Caco-2 (cell line): ENCODE data around the gene TRDMT1. TPM values are rescaled to one million over a fixed set of nuclear protein-coding genes. Genes with fewer than 3 reads are reported as not detected.

ENCODE experiments used
- BruUV-seq: library from RNA; stranded (reverse); fragments of 400-500 nt; replicated peaks from 2 replicates; lab custom pipeline; 2021; lab: Mats Ljungman, UMichigan
- CTCF ChIA-PET: fragments of 300-600 bp; sonication (Branson Sonifier 250); formaldehyde crosslinking; loops from one replicate; lab custom pipeline; 2022; ENCODE audit warnings: antibody characterized with exemption; lab: Charles Lee
- POLR2A ChIA-PET: fragments of 300-600 bp; sonication (Branson Sonifier 250); formaldehyde crosslinking; loops from one replicate; lab custom pipeline; 2022; ENCODE audit warnings: antibody characterized with exemption; lab: Charles Lee
- DNase-seq, 2 experiments: peaks; one replicate each; pipeline versions ENCODE4 v3.0.0 to v3.0.0-alpha.2; 2020 to 2022
- H3K27me3 ChIP-seq: replicated peaks from 2 replicates; pipeline ENCODE4 v1.6.0; 2011; ENCODE audit warnings: low read length; ENCODE audit not compliant: control insufficient read depth, insufficient read depth
- H3K36me3 ChIP-seq: 2 replicates; pipeline ENCODE4 v1.5.1; 2011; ENCODE audit warnings: low read length; ENCODE audit not compliant: control insufficient read depth, insufficient read depth
- H3K4me1 ChIP-seq: fragments of 250-450 bp; sonication (Bioruptor Pico); 2 replicates; pipeline ENCODE4 v1.5.1; 2020; ENCODE audit warnings: mild to moderate bottlenecking
- H3K4me3 ChIP-seq: 2 replicates; pipeline ENCODE4 v1.5.1; 2011; ENCODE audit warnings: low read depth, mild to moderate bottlenecking, control low read depth, low read length
- H3K9me3 ChIP-seq: fragments of 250-450 bp; sonication (Bioruptor Pico); 2 replicates; pipeline ENCODE4 v1.5.1; 2020; ENCODE audit warnings: mild to moderate bottlenecking, moderate library complexity
- H3K27ac Mint-ChIP-seq: one replicate; pipeline ENCODE4 v1.8.0; 2022; ENCODE audit warnings: mixed read lengths; ENCODE audit not compliant: unreplicated experiment
- H3K27me3 Mint-ChIP-seq: one replicate; pipeline ENCODE4 v1.8.0; 2022; ENCODE audit warnings: mixed read lengths; ENCODE audit not compliant: insufficient read depth, unreplicated experiment
- H3K36me3 Mint-ChIP-seq: one replicate; pipeline ENCODE4 v1.8.0; 2022; ENCODE audit warnings: mild to moderate bottlenecking, mixed read lengths; ENCODE audit not compliant: insufficient read depth, unreplicated experiment
- H3K4me1 Mint-ChIP-seq: one replicate; pipeline ENCODE4 v1.8.0; 2022; ENCODE audit warnings: low read depth, mixed read lengths; ENCODE audit not compliant: unreplicated experiment
- H3K4me3 Mint-ChIP-seq: one replicate; pipeline ENCODE4 v1.8.0; 2022; ENCODE audit warnings: mild to moderate bottlenecking, moderate library complexity, mixed read lengths; ENCODE audit not compliant: unreplicated experiment
- H3K9me3 Mint-ChIP-seq: one replicate; pipeline ENCODE4 v1.8.0; 2022; ENCODE audit warnings: mixed read lengths; ENCODE audit not compliant: unreplicated experiment
- intact Hi-C: fragments of 100-400 bp; cut with micrococcal nuclease; formaldehyde crosslinking; loops from one replicate; pipeline ENCODE4 v1.10.0; 2022; ENCODE audit not compliant: unreplicated experiment
- total RNA-seq: library from RNA; stranded (reverse); gene quantifications from 2 replicates; pipeline ENCODE4 v1.2.3, GENCODE V29; 2022
- TF ChIP-seq, protein P1 (sequence below), 2 experiments: fragments of 200-600 bp in 1 of 2; IDR thresholded peaks; 1 replicate in 1 of 2; 2 replicates in 1 of 2; pipeline versions ENCODE4 v1.5.1 to v1.8.0; 2011 to 2022; ENCODE audit warnings: antibody characterized with exemption in 1 of 2, control low read depth in 1 of 2, inconsistent platforms in 1 of 2, low read depth in 1 of 2, low read length in 1 of 2, mild to moderate bottlenecking in 1 of 2, moderate library complexity in 1 of 2; ENCODE audit not compliant: insufficient read depth in 1 of 2, severe bottlenecking in 1 of 2, unreplicated experiment in 1 of 2

The TRDMT1 gene
- total RNA-seq, 1 experiment from 2014 or later = 8.6 TPM

DNA sequence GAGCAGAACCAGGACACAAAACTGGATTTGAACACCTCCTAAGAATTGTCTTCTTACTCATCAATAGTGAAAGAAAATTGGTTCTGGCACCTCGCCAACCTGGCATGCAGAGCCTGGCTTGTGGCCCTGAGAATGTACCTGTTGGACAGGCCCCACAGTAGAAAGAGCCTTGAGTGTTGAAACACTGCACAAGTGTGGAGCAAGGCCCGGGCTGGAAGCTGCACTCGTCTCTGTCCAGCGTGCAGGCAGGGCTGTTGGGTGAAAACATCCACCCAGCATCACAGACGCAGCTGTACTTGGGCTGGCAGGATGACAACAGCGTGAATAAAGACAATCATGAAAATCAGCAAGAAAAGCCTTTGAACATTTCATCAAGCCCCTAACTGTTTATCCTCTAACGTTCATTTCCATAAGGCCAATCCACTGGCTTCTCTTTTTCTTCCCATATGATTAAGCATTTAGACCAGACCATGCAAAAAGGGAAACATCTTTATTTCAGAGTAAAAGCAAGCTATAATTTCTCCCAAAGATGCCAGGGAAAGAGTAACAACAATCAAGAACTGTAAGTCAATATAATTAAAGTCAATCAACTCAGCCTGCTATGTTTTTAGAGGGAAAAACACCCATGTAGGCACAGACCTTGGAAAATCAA lies 87.5 kb downstream of the TRDMT1 start:
- no TSS peak for BruUV-seq
- peak overlapping the region; percentile 48 for H3K27ac Mint-ChIP-seq
- intact Hi-C loops = loop anchor here (2.0 kb wide), 2 partner anchors 15 to 275 kb away; partner anchors contain the start of gene CUBN

DNA sequence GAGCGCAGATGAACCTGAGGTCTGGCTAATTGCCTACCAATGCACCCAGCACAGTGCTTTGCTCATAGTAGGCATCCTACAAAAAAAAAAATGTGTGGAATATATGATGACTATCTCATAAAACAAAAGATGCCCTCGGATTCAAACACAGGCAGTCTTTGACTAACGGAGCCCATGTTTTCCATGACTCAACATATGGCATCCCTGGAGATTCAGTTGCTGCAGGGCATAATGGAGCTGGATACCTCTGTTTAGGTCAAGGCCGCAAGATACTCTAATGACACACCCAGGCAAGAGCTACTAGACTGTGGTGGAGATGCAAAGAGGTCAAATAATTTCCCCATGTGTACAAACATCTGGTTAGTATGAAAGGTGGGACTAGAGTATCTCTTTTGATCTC lies 88.1 kb downstream of the TRDMT1 start:
- Histone ChIP-seq H3K9me3 (no peaks in the 10 kb centered on the region), H3K4me3 (no peak overlapping the region), H3K36me3 (no peaks in the 10 kb centered on the region), H3K27me3 (no peaks in the 10 kb centered on the region), H3K4me1 (peaks cover 36% of the 10 kb centered on the region)
- no peaks in the 10 kb centered on the region for H3K9me3 Mint-ChIP-seq
- intact Hi-C loops = no loop called here
- ChIA-PET POLR2A (no interaction called here), CTCF (interaction anchor here (0.6 to 0.7 kb wide), 2 partner anchors 15 to 246 kb away, joined by 3 read pairs; no protein-coding TSS in a partner anchor)
- TF ChIP-seq, protein P1, sequence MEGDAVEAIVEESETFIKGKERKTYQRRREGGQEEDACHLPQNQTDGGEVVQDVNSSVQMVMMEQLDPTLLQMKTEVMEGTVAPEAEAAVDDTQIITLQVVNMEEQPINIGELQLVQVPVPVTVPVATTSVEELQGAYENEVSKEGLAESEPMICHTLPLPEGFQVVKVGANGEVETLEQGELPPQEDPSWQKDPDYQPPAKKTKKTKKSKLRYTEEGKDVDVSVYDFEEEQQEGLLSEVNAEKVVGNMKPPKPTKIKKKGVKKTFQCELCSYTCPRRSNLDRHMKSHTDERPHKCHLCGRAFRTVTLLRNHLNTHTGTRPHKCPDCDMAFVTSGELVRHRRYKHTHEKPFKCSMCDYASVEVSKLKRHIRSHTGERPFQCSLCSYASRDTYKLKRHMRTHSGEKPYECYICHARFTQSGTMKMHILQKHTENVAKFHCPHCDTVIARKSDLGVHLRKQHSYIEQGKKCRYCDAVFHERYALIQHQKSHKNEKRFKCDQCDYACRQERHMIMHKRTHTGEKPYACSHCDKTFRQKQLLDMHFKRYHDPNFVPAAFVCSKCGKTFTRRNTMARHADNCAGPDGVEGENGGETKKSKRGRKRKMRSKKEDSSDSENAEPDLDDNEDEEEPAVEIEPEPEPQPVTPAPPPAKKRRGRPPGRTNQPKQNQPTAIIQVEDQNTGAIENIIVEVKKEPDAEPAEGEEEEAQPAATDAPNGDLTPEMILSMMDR (IDR thresholded peaks at IDR 0.05; ENCODE audit: insufficient read depth in 1 of 2, low read depth in 1 of 2, low read length in 1 of 2, severe bottlenecking in 1 of 2, unreplicated experiment in 1 of 2) = no peak
- no peak overlapping the region for H3K4me3 Mint-ChIP-seq
- no TSS peak for BruUV-seq
- H3K27me3 Mint-ChIP-seq = no peaks in the 10 kb centered on the region
- peak overlapping the region; percentile 31 for H3K27ac Mint-ChIP-seq
- no peak for DNase-seq
- H3K4me1 Mint-ChIP-seq = peaks cover 32% of the 10 kb centered on the region
- H3K36me3 Mint-ChIP-seq = peaks cover 15% of the 10 kb centered on the region

More for the DNA sequence above, 87.5 kb downstream of the TRDMT1 start:
- peaks cover 15% of the 10 kb centered on the region for H3K36me3 Mint-ChIP-seq
- POLR2A ChIA-PET = no interaction called here
- H3K27me3 Mint-ChIP-seq = no peaks in the 10 kb centered on the region
- peaks cover 43% of the 10 kb centered on the region for H3K4me1 ChIP-seq
- no peaks in the 10 kb centered on the region for H3K9me3 ChIP-seq
- TF ChIP-seq, protein P1 (IDR thresholded peaks at IDR 0.05; ENCODE audit: insufficient read depth in 1 of 2, low read depth in 1 of 2, low read length in 1 of 2, severe bottlenecking in 1 of 2, unreplicated experiment in 1 of 2) = no peak
- no peaks in the 10 kb centered on the region for H3K36me3 ChIP-seq
- CTCF ChIA-PET = interaction anchor here (0.7 kb wide), 1 partner anchor 247 kb away, joined by 3 read pairs; no protein-coding TSS in a partner anchor
- DNase-seq = peak in 1 of 2 experiments; percentile 18
- no peak overlapping the region for H3K4me3 Mint-ChIP-seq
- H3K4me1 Mint-ChIP-seq = peaks cover 32% of the 10 kb centered on the region
- H3K4me3 ChIP-seq = no peak overlapping the region
- H3K9me3 Mint-ChIP-seq = no peaks in the 10 kb centered on the region
- H3K27me3 ChIP-seq = no peaks in the 10 kb centered on the region

DNA sequence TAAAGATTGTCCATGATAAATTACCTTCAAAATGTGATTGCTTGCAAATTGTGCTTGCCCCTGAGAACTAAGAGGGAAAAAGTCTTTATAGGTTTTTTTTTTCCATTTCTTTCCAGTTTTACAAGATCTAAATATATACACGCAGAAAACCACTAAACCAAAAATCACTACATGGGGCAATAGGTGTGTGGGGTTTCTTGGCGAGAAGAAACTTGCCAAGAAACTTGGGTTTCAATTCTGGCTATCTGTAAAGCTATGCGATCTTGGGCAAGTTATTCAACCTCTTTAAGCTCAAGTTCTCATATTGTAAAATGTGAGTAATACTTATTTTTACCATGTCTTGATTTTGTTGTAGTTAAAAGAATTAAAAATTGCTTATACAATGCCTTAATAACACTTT lies 88.9 kb downstream of the TRDMT1 start:
- POLR2A ChIA-PET = no interaction called here
- TF ChIP-seq, protein P1 (IDR thresholded peaks at IDR 0.05; ENCODE audit: insufficient read depth in 1 of 2, low read depth in 1 of 2, low read length in 1 of 2, severe bottlenecking in 1 of 2, unreplicated experiment in 1 of 2) = no peak

More for the DNA sequence above, 88.9 kb downstream of the TRDMT1 start:
- no peaks in the 10 kb centered on the region for H3K36me3 ChIP-seq
- H3K27me3 Mint-ChIP-seq = no peaks in the 10 kb centered on the region
- DNase-seq = no peak
- H3K4me1 ChIP-seq = peaks cover 28% of the 10 kb centered on the region
- peaks cover 10% of the 10 kb centered on the region for H3K36me3 Mint-ChIP-seq
- no peak overlapping the region for H3K4me3 ChIP-seq
- no TSS peak for BruUV-seq
- CTCF ChIA-PET = interaction anchor here (0.6 kb wide), 1 partner anchor 16 kb away, joined by 3 read pairs; no protein-coding TSS in a partner anchor
- no peaks in the 10 kb centered on the region for H3K9me3 ChIP-seq
- H3K27me3 ChIP-seq = no peaks in the 10 kb centered on the region
- peaks cover 26% of the 10 kb centered on the region for H3K4me1 Mint-ChIP-seq
- no peaks in the 10 kb centered on the region for H3K9me3 Mint-ChIP-seq
- no peak overlapping the region for H3K27ac Mint-ChIP-seq
- intact Hi-C loops = no loop called here
- H3K4me3 Mint-ChIP-seq = no peak overlapping the region
